Stimulated activated CD4-positive, alpha-beta T cell treated with anti-CD3 and anti-CD28 coated beads, TNF-alpha, amount 100 ng/mL, for 48 hours (primary cell): Measurements from ENCODE around the gene TIMM50.
A peak's percentile ranks its signal among the peaks of the same experiment; 100 is the strongest.
"Not testable (repeated sequence)": the region's sequence is repeated elsewhere in the genome, so short reads cannot be mapped to it uniquely, and the experiment has no call there.

Experiments used
- DNase-seq, 3 donors: peaks; one replicate each; pipeline ENCODE4 v3.0.0-alpha.2; 2020; ENCODE audit warnings: low read depth in 3 of 3

TIMM50 gene

GRCh38 chr19:39469567-39469966, 11.1 kb upstream of the TIMM50 start:
- no peak for DNase-seq

GRCh38 chr19:39470724-39471339, 9.8 kb upstream of the TIMM50 start:
- no peak for DNase-seq

- DNase-seq, result no peak
Observed at GRCh38 chr19:39471756-39472536, 8.7 kb upstream of the TIMM50 start.

GRCh38 chr19:39472746-39473442, 7.7 kb upstream of the TIMM50 start:
- no peak for DNase-seq

- no peak for DNase-seq
Observed at GRCh38 chr19:39473443-39473960, 7.1 kb upstream of the TIMM50 start.

GRCh38 chr19:39474139-39474620, 6.5 kb upstream of the TIMM50 start:
- DNase-seq, result peak; percentile 47 to 66 (median 56)

- DNase-seq, result no peak
Observed at GRCh38 chr19:39475748-39476147, 4.9 kb upstream of the TIMM50 start.

- DNase-seq, result not testable (repeated sequence)
Observed at GRCh38 chr19:39479319-39479801, 1.3 kb upstream of the TIMM50 start.

- DNase-seq, result no peak
Observed at GRCh38 chr19:39479916-39480315, 722 bp upstream of the TIMM50 start.

- DNase-seq, result no peak
Observed at GRCh38 chr19:39481229-39481545, 549 bp downstream of the TIMM50 start.

- no peak for DNase-seq
Observed at GRCh38 chr19:39481676-39482075, 1.0 kb downstream of the TIMM50 start.

- DNase-seq, result no peak
Observed at GRCh38 chr19:39483141-39483540, 2.5 kb downstream of the TIMM50 start.

GRCh38 chr19:39489756-39490155, 9.1 kb downstream of the TIMM50 start:
- DNase-seq, result no peak

GRCh38 chr19:39492225-39492624, 11.6 kb downstream of the TIMM50 start:
- DNase-seq, result no peak

GRCh38 chr19:39492788-39493187, 12.2 kb downstream of the TIMM50 start:
- no peak for DNase-seq

- no peak for DNase-seq
Observed at GRCh38 chr19:39494661-39495060, 14.0 kb downstream of the TIMM50 start.

GRCh38 chr19:39496063-39496462, 15.4 kb downstream of the TIMM50 start:
- DNase-seq, result no peak

GRCh38 chr19:39497701-39497995, 17.0 kb downstream of the TIMM50 start:
- DNase-seq, result no peak

GRCh38 chr19:39497996-39498797, 17.6 kb downstream of the TIMM50 start:
- no peak for DNase-seq

- no peak for DNase-seq
Observed at GRCh38 chr19:39498798-39499642, 18.4 kb downstream of the TIMM50 start, which contains the start of gene DLL3. TSS of gene DLL3 (plus strand) at chr19:39498947. CDS start at chr19:39498975, 28 bp downstream.

GRCh38 chr19:39499932-39500331, 19.3 kb downstream of the TIMM50 start:
- DNase-seq, result no peak
